ENCODE results near the gene KLK5. TPM values are rescaled to one million over a fixed set of nuclear protein-coding genes. Genes with fewer than 3 reads are reported as not detected.

Gene KLK5
- total and polyA plus RNA-seq, 2 of the 13 experiments (the other 11 are each of a cell fraction or from before 2014, with no cell fraction given), result not detected

DNA sequence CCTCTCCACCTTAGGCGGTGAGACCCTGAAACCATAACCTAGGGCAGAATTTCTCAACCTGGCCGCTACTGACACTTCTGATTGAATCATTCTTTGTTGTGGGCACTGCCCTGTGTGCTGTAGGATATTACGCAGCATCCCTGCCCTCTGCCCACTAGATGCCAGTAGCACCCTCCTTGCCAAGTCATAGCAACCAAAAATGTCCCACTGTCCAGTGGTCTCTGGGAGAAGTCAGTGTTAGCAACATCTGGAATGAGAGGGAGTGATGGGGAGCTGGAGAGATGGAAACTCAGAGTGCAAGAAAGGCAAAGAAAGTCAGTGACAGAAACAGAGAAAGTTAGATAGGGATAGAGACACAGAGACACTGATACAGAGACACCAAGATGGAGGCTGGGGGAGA is 55.2 kb downstream of the KLK5 start:
- Histone ChIP-seq H3K9ac (ENCODE audit: insufficient read depth, low read depth, low read length) (no peak overlapping the region), H3K27ac (ENCODE audit: extremely low read length, insufficient read depth, low read length) (no peak overlapping the region), H3K9me3 (ENCODE audit: low read length) (no peaks in the 10 kb centered on the region), H2AFZ (ENCODE audit: low read length) (no peak overlapping the region), H3K4me3 (replicated peaks in 1 of 3; ENCODE audit: insufficient read depth in 1 of 3, low read depth in 2 of 3, low read length in 3 of 3) (no peak overlapping the region), H3K4me1 (ENCODE audit: insufficient read depth, low read length) (no peaks in the 10 kb centered on the region), H3K36me3 (replicated peaks in 1 of 2; ENCODE audit: control insufficient read depth in 1 of 2, insufficient read depth in 2 of 2, low read length in 2 of 2) (no peaks in the 10 kb centered on the region), H3K4me2 (ENCODE audit: low read depth, low read length) (no peak overlapping the region), H4K20me1 (ENCODE audit: insufficient read depth, low read length) (no peaks in the 10 kb centered on the region), H3K27me3 (ENCODE audit: control insufficient read depth in 1 of 2, insufficient read depth in 2 of 2, low read length in 2 of 2) (no peaks in the 10 kb centered on the region; a peak in 1 of 5 replicates), H3K79me2 (ENCODE audit: insufficient read depth, low read length) (no peaks in the 10 kb centered on the region)
- BruUV-seq (replicated peaks), result no TSS peak
- intact Hi-C loops (cut with micrococcal nuclease; ENCODE audit: unreplicated experiment), result no loop called here
- CTCF ChIA-PET (ENCODE audit: low intra/inter-chr PET ratio, low total read pairs), result no interaction called here
- TF ChIP-seq ZSCAN31 (CRISPR knock-in tag; IDR thresholded peaks at IDR 0.05; ENCODE audit: low read depth) (no peak), ZNF101 (CRISPR knock-in tag; IDR thresholded peaks at IDR 0.05; ENCODE audit: borderline replicate concordance, low read depth) (no peak), STAT5B (CRISPR knock-in tag; IDR thresholded peaks at IDR 0.05) (no peak), SMARCC2 (IDR thresholded peaks at IDR 0.05) (no peak), RXRA (CRISPR knock-in tag; IDR thresholded peaks at IDR 0.05) (no peak), ZBTB21 (CRISPR knock-in tag; IDR thresholded peaks at IDR 0.05) (no peak), FOXJ3 (CRISPR knock-in tag; IDR thresholded peaks at IDR 0.05; ENCODE audit: borderline replicate concordance) (no peak), ADNP (CRISPR knock-in tag; IDR thresholded peaks at IDR 0.05) (no peak), RFX3 (CRISPR knock-in tag; IDR thresholded peaks at IDR 0.05) (no peak), PHF21A (CRISPR knock-in tag; IDR thresholded peaks at IDR 0.05) (no peak), ZKSCAN1 (IDR thresholded peaks at IDR 0.05; ENCODE audit: low read length) (no peak), SMYD3 (CRISPR knock-in tag; IDR thresholded peaks at IDR 0.05) (no peak), ZNF713 (CRISPR knock-in tag; IDR thresholded peaks at IDR 0.05) (no peak), TBP (CRISPR knock-in tag; IDR thresholded peaks at IDR 0.05) (no peak), MAFF (IDR thresholded peaks at IDR 0.05; ENCODE audit: low read depth, low read length) (no peak)
- TF ChIP-seq, protein P1, sequence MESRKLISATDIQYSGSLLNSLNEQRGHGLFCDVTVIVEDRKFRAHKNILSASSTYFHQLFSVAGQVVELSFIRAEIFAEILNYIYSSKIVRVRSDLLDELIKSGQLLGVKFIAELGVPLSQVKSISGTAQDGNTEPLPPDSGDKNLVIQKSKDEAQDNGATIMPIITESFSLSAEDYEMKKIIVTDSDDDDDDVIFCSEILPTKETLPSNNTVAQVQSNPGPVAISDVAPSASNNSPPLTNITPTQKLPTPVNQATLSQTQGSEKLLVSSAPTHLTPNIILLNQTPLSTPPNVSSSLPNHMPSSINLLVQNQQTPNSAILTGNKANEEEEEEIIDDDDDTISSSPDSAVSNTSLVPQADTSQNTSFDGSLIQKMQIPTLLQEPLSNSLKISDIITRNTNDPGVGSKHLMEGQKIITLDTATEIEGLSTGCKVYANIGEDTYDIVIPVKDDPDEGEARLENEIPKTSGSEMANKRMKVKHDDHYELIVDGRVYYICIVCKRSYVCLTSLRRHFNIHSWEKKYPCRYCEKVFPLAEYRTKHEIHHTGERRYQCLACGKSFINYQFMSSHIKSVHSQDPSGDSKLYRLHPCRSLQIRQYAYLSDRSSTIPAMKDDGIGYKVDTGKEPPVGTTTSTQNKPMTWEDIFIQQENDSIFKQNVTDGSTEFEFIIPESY (CRISPR knock-in tag; IDR thresholded peaks at IDR 0.05), result no peak
- WGBS (ENCODE audit: low lambda C conversion rate), result 0% methylated on average over 3 of the region's 3 CpGs
- FAIRE-seq (no peak), DNase-seq (ENCODE audit: low spot score) (no peak), ATAC-seq (no peak)
- in situ Hi-C loops (cut with HindIII; ENCODE audit: extremely low pct_ligation_motif_present, low pct_unique_long_range_greater_than_20kb), result no loop called here
- POLR2A ChIA-PET, result no interaction called here
